Ecto neural progenitor cell (in vitro differentiated cells): ENCODE results near the gene FBXL17.
"Not testable (repeated sequence)": the region's sequence is repeated elsewhere in the genome, so short reads cannot be mapped to it uniquely, and the experiment has no call there.

ENCODE experiments used
- DNase-seq: peaks from one replicate; pipeline ENCODE4 v3.0.0-alpha.2; 2018; ENCODE audit warnings: low spot score

FBXL17 gene

DNA sequence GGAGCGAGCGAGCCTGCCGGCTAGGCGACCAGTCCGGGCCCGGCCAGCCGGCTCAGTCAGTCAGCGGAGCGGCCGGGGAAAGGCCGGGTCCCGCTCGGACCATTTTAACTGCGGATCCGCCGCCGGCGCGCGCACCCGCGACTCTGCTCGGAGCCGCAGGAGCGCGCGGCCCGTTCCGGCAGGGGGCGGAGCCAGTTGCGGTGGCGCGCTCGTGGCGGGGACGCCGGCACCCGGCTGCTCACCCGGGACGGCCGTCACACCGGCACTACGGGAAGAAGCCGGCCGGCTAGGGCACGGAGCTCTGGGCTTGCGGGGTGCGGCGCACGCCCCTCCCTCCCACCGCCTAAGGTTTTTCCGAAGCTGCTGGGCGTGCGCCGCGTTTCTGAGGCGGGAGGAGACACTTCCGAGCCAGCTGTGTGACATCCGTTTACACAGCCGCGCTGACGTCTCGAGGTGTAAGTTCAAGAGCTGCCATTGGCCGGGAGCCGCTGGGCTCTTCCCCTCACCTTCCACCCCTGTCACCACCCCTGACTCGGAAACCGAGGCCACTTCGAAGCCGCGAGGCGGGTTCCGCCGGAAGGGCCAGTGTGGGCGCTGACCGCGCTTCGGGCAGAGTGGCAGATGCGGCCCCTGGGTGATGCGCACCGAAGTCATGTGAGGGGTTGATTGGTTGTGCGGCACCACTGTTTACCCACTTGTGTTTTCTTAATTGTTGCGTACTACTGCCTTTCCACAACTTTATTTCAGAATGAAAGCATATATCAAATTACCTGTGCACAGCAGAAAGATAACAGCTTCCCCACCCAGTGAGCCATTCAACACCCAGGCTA is at the start of gene FBXL17:
Gene FBXL17, minus strand, starts transcription at position 145 of the 830 bp plus-strand sequence.
- peak; percentile 92 for DNase-seq

DNA sequence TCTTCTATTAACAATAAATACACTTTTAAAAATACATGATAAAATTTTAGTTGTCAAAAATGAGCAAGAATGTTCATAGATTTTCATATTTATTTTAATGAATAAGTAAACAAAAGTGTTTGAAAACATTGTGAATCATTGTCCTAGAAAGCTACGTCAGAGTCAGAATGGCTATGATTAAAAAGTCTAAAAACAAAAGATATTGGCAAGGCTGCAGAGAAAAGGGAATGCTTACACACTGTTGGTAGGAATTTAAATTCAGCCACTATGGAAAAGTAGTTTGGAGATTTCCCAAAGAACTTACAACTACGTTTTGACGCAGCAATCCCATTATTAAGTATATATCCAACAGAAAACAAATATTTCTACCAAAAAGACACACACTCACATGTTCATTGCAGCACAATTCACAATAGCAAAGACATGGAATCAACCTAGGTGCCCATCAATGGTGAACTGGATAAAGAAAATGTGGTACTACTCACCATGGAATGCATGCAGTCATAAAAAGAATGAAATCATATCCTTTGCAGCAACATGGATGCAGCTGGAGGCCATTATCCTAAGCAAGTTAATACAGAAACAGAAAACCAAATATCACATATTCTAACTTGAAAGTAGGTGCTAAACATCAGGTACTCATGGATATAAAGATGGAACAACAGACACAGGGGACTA is 49.2 kb upstream of the FBXL17 start:
- no peak for DNase-seq

DNA sequence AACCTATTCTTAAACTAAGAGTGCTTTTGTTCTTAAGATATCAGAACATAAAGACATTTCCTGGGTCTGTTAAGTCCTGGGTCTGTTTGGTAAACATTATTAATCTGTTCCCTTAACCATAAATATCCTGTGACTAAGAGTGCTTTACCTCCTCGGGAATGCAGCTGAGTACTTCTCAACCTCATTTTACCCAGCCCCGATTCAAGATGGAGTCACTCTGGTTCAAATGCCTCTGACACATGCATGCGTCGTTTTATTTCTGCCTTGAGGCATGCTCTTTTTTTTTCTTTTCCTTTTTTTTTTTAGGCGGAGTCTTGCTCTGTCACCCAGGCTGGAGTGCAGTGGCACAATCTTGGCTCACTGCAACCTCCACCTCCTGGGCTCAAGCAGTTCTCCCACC is 39.8 kb upstream of the FBXL17 start:
- DNase-seq = no peak

DNA sequence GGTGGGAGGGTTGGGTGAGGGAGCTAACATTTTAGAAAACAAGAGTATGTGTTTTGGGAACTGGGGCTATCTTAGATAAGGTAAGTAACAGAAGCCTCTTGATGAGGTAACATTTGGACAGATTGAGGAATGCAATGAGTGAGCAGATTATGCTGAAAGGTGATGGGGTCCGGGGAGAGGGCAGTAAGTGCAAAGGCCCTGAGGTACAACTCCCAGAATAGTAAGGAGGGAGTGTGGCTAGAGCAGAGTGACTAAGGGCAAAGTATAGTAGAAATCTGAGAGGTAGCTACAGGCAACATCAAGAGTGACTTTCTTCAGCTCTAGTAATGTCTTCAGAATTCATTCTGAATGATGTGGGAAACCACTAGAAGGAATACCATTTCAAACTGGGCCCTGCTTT is 38.9 kb upstream of the FBXL17 start:
- no peak for DNase-seq

DNA sequence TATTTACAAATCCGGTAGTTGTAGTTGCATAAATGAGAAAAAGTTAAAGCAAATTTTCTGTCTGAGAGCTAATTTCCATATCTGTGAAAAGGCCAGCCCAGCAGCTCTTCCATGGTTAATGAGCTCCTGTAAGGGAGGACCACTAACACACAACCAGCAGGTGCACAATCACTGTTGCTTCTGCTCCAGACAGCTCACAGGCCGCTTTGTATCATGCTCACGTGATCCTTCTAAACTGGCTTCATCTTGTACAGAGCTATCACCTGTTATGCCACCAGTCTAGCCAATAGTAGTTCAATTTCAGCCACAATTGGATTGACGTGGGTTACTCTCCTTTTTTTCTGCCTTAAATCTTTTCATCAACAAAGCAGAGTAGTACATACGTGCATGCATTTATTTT is 38.3 kb upstream of the FBXL17 start:
- no peak for DNase-seq

DNA sequence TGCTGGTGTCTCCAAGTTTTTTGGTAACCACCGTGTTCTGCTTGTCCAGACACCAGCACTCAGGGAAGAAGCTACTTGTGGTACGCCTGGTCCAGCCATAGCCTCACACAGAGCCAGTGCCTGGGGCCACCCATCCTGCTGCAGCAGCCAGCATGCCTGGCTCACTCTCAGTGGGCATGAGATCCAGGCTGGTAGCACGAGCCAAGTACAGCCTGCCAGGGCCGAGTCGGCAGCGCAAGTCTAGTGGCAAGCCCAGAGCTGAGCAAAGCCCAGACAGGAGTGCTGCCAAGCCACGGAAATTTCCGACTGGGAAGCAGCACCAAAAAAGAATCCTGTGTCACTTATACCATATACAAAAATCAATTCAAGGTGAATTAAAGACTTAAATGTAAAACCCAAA is 36.3 kb upstream of the FBXL17 start:
- DNase-seq = no peak

DNA sequence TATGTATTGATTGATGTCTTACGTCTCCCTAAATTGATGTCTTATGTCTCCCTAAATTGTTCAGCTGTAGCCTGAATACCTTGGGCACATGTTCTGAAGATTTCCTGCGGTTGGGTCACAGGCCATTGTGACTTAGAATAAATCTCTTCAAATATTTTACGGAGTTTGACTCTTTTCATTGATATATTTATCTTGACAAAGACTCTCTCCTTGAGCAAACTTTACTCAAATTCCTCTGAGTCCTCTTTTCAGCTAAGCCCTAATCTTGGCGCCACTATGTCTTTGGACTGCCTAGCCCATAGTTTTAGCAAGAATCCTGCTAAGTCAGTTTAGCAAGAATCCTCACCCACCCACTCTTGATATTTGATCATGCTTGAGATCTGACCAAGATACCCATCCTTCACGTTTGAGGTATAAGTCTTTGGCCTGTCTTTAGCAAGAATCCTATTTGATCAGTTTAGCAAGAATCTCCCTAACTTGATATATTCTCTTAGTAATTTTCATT is 35.3 kb upstream of the FBXL17 start:
- no peak for DNase-seq

DNA sequence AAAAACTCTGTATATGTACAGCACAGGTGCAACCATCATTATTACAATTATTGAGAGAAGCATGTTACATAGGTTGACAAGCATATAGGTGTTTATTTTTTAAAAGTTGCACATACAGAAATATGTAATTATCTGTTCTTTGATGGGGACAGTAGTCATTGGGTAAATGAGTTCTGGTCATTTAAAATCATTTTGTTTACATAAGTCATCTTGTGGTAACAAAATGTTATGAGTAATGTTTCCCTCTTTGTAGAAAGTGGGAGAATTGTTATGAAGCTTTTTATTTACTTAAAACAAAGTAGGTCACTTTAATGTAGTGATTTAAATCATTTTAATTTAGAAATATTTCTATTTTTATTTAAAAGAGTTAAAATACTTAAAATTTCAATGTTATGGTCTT is 33.8 kb upstream of the FBXL17 start:
- DNase-seq = no peak

DNA sequence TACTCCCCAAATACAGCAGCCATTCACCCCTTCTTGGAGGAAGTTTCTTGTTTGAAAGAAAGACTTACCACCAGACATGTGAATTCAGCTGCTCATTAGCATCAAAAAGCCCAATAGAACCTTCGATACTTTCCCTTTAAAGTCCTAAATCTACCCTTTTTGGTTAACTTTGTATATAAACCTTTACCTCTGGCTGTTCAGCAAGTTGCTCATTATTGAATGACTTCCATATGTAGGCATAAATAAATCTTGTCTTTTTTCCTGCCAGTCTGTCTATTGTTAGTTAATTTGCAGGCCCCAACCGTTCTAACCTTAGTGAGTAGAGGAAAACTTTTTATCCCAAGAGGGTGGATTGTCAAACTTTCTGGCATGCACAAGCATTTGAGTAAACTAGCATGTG is 27.9 kb upstream of the FBXL17 start:
- no peak for DNase-seq

DNA sequence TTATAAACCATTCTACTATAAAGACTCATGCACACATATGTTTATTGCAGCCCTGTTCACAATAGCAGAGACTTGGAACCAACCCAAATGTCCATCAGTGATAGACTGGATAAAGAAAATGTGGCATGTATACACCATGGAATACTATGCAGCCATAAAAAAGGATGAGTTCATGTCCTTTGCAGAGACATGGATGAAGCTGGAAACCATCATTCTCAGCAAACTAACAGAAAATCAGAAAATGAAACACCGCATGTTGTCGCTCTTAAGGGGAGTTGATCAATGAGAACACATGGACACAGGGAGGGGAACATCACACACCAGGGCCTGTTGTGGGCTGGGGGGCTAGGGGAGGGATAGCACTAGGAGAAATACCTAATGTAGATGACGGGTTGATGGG is 23.3 kb upstream of the FBXL17 start:
- DNase-seq = not testable (repeated sequence)

DNA sequence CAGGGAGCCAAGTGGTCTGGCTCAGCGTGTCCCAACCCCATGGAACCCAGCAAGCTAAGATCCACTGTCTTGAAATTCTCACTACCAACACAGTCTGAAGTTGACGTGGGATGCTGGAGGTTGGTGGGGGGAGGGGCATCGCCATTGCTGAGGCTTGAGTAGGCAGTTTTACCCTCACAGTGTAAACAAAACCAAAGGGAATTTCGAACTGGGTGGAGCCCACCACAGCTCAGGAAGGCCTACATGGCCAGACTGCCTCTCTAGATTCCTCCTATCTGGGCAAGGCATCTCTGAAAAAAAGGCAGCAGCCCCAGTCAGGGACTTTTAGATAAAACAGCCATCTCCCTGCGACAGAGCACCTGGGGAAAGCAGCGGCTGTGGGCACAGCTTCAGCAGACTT is 17.1 kb upstream of the FBXL17 start:
- DNase-seq = no peak

DNA sequence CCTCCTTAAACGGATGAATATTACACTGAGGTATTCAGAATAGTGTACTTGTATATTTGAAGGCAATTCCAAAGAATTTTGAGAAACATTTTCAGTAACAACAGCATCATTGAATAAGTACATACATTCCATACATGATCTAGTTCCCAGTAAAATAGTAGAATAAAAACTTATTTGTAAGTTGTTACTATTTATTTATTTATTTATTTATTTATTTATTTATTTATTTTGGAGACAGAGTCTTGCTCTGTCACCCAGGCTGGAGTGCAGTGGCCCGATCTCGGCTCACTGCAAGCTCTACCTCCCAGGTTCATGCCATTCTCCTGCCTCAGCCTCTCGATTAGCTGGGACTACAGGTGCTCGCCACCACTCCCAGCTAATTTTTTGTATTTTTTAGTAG is 14.9 kb upstream of the FBXL17 start:
- not testable (repeated sequence) for DNase-seq

DNA sequence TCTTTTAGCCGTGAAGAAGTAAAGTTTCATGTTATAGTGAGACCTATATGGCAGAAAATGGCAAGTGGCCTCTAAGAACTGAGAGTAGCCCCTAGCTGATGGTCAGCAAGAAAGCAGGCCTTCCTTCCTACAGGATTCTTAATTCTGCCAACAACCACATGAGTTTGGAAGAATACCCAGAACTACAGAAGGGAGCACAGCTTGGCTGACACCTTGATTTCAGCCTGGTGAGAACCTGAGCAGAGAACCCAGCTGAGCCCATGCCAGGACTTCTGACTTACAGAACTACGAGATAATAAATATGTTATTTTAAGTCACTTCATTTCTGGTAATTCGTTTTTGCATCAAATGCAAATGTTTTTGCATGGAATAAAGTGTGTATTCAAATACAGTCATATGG is 5.9 kb upstream of the FBXL17 start:
- no peak for DNase-seq

DNA sequence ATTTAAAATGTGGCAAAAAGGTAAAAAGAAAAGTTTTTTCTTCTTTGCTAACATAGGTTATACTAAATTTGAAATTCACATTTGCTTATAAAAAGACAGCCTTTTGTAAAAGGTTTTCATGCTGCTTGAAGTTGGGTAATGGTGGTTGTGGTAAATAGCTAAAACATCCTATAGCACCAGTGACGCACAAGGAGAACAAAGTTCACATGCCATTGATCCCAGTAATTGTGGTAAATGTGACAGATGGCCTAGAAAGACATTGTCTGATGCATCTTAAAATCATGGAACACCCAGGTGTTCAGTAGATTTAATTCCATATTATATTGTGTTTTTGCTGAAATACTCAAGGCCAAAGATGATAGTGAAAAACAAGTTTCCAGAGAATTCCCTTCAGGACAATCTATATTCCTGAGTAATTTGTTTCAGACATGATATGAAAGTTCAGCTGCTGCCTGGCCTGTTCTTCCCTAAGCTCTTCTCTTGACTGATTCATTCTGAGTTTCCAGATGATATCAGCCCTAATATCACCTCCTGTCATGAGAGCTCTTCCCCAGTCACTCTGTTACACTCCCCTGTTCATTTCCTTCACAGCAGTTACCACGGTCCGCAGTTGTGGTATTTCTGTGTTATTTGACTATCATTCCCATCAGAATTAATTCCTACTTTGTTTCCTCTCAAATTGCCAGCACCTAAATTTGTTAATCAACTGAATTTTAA is 4.6 kb upstream of the FBXL17 start:
- DNase-seq = no peak

DNA sequence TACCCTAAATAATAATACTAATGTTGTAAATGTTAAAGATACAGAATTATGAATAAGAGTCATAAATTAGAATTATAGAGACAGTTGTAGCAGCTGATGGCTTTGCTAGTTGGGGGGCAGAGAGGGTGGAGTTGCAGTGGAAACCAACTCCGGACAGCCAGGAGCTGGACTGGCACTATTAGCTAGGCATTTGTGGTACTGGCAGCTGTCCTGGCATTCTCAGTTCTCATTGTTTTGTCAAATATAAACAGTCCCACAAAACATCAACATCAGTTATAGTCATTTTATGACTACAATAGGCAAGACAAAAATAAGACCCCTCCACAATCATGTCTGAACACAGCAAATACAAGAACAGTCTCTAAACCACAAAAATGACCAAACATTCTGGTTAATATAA is 2.8 kb upstream of the FBXL17 start:
- DNase-seq = no peak

DNA sequence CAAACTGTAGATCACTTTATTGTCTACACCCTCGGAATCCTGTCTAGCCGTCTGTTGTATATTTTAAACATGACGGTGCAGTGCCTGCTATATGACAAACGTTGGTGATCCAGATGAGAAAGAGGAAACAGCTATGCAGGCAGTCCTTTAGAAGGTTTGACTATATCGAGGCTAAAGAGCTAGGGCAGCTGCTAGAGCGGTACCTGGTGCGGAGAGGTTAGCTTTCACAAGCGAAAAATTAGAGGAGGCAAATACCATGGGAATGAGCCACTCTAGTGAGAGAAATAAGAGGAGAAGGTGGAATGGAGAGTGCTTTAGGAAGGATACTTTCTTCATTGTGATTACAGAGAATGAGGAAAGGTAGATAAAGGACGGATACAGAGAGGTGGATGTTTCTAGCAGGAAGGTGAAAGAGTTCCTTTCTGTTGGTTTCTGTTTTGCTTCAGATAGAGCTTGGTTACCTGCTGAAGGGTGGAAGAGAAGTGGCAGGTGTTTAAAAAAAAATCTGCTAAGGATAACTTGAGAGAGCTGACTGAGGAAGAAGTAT is 959 bp upstream of the FBXL17 start:
- DNase-seq = no peak

DNA sequence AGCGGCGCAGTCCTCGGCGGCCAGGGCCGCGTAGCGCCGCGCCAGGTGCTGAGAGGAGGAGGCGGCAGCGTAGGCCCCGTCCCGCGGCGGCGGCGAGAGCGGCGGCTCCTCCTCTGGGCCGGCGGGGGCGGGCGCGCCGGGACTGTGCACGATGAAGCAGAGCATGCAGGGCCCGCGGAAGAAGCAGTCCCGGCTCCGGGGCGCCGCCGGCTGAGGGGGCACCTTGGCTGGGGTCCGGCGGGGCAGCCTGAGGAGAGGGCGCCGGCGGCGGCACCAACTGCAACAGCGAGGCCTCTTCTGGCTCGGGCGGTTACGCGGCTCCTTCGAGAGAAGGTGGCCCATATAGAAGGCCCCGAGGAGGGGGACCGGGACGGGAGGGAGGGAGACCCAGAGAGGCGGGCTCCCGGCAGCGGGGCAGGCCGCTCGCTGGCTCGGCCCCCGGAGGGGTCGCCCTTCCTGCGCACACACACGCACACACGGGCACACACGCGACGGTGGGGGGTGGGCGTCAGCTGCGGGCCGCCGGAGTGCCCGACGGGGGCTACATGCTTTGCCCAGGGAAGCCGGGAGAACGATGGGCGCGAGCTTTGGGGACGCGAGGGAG is 446 bp downstream of the FBXL17 start:
- DNase-seq = peak; percentile 75

DNA sequence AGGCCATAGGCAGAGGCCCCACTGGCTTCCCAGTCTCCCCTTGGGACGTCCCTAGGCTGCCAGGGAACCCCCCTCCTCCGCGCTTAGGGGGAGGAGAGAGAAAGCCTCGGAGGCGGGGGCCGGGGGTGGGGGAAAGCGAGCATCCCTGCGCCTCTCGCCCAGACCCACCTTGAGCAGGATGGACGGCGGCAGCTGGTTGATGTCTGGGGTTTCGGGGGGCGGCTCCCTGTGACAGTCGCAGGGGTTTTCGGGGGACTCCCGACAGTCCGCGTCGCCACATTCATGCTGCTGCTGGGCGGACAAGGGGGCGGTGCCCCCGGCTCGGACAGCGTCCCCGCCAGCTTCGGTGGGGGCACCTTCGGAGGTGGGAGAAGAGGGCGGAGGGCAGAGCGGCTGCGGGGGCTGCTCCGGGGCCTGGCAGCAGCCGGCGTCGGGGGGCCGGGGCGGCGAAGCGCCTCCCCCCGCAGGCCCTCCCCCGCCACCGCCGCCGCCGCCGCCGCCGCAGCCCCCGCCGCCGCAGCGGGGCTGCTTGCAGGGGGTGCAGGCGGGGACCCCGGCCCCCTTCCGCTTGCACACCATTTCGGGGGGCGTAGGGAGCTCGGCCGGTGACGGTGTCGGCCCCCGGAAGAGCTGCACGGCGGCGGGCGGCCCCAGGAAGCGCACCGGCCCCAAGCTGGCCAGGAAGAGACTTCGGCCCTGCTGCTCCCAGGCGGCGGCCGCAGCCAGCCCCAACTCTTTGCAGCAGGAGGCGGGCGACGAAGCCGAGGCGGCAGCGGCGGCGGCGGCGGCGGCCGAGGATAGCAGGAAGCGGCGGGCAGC is 1.2 kb downstream of the FBXL17 start:
- peak; percentile 66 for DNase-seq

DNA sequence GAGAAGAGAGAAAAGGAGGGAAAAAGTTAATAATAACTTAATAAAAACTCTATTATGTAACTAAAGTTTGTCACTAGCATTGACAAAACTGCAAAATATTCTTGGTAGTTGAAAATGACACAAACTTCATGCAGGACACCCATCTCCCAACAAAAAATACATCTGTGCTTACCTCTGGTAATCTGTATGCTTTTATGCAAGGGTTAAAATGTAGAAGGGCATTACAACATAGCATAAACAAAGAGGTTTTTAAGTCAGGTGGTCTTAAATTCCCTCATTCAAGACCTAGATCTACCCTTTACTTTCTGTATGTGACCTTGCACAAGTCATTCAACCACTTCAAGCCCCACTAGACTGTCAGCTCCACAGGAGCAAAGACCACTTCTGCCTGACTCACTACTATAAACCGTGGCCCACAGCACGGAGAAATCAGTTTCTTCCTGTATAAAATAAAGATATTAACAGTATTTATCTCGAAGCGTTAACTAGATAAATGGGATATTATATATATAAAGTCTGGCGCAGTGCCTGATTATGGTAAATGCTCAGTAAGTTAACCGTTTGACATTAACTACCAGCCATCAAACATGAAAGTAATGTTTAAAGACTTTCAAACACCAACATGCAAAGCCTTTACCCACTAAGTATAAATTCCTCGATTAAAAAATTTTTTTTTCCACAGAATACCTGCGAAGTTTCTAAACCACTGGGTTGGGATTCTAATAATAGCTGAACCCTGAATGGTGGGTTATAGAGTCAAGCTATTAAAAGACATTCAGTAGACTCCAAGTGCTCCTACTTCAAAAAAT is 2.0 kb downstream of the FBXL17 start:
- no peak for DNase-seq

DNA sequence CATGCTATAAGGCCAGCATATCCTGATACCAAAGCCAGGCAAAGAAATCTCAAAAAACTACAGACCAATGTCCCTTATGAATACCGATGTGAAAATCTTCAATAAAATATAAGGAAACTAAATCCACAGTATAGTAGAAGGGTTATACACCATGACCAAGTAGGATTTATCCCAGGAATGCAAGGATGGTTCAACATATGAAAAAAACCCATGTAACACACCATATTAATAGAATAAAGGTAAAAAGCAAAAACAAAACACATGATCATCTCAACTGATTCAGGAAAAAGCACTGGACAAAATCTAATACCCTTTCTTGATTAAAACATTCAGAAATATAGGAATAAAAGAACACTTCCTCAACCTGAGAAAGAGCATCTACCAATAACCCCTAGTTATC is 6.1 kb downstream of the FBXL17 start:
- no peak for DNase-seq
